GM12878 (cell line): ENCODE data around the gene PLEKHH1. TPM values are rescaled to one million over a fixed set of nuclear protein-coding genes. Genes with fewer than 3 reads are reported as not detected.
A peak's percentile ranks its signal among the peaks of the same experiment; 100 is the strongest.

ENCODE experiments used
- ATAC-seq: fragments of 200-7000 bp; cut with Tn5 transposase; 3 replicates; pipeline ENCODE4 v1.9.1; 2020; ENCODE audit warnings: mild to moderate bottlenecking, moderate library complexity
- BruUV-seq: library from RNA; stranded (reverse); fragments of 400-500 nt; replicated peaks from 2 replicates; lab custom pipeline; 2021; lab: Mats Ljungman, UMichigan
- CTCF ChIA-PET: fragments of 300-600 bp; sonication (Branson Sonifier 250); formaldehyde crosslinking; extraction: SDS; loops from one replicate; lab custom pipeline; 2021; ENCODE audit warnings: inconsistent platforms; lab: Yijun Ruan, JAX
- POLR2A ChIA-PET: fragments of 350-600 bp; formaldehyde crosslinking; extraction: SDS; loops from one replicate; lab custom pipeline; 2021; ENCODE audit warnings: inconsistent platforms; lab: Charles Lee
- RAD21 ChIA-PET: fragments of 300-600 bp; sonication (Branson Sonifier 250); formaldehyde crosslinking; loops from one replicate; lab custom pipeline; 2023; ENCODE audit warnings: antibody characterized with exemption; ENCODE audit not compliant: unreplicated experiment; lab: Charles Lee
- SMC1A ChIA-PET: fragments of 300-600 bp; sonication (Branson Sonifier 250); formaldehyde crosslinking; loops from one replicate; lab custom pipeline; 2023; ENCODE audit not compliant: unreplicated experiment, uncharacterized antibody; lab: Charles Lee
- DNase-seq: peaks from one replicate; pipeline ENCODE4 v3.0.0-alpha.2; 2011; ENCODE audit warnings: low read depth, low spot score
- FAIRE-seq: peaks from 3 replicates; lab custom pipeline; 2011; peaks lifted over from hg19 to GRCh38; lab: Jason Lieb, UNC
- H2AFZ ChIP-seq: 2 replicates; pipeline ENCODE4 v1.6.0; 2011; ENCODE audit warnings: low read depth, low read length, control low read depth; ENCODE audit not compliant: control insufficient read depth
- H3K27ac ChIP-seq: 2 replicates; pipeline ENCODE4 v1.5.1; 2011; ENCODE audit warnings: control low read depth; ENCODE audit not compliant: control insufficient read depth, insufficient read depth
- H3K27me3 ChIP-seq, 2 experiments: replicated peaks in 1 of 2; 2 replicates each; pipeline versions ENCODE4 v1.6.0 to v1.6.1; 2011; ENCODE audit warnings: low read length in 1 of 2; ENCODE audit not compliant: control insufficient read depth in 2 of 2, insufficient read depth in 2 of 2
- H3K36me3 ChIP-seq, 2 experiments: 2 replicates each; pipeline ENCODE4 v1.5.1; 2011; ENCODE audit warnings: low read length in 1 of 2; ENCODE audit not compliant: control insufficient read depth in 2 of 2, insufficient read depth in 2 of 2
- H3K4me1 ChIP-seq: 2 replicates; pipeline ENCODE4 v1.6.1; 2011; ENCODE audit warnings: mild to moderate bottlenecking, low read length, moderate library complexity, mixed read lengths; ENCODE audit not compliant: control insufficient read depth, insufficient read depth
- H3K4me2 ChIP-seq: 2 replicates; pipeline ENCODE4 v1.6.0; 2011; ENCODE audit warnings: control low read depth; ENCODE audit not compliant: control insufficient read depth, insufficient read depth
- H3K4me3 ChIP-seq: fragments of 200-600 bp; sonication (generic); 2 replicates; pipeline ENCODE4 v1.5.1; 2016
- H3K79me2 ChIP-seq: 2 replicates; pipeline ENCODE4 v1.6.0; 2011; ENCODE audit warnings: low read length; ENCODE audit not compliant: control insufficient read depth, insufficient read depth
- H3K9ac ChIP-seq: 2 replicates; pipeline ENCODE4 v1.8.0; 2011; ENCODE audit warnings: low read length, control low read depth, mixed read lengths; ENCODE audit not compliant: control insufficient read depth, insufficient read depth
- H3K9me3 ChIP-seq: replicated peaks from 3 replicates; pipeline ENCODE4 v1.5.1; 2011; ENCODE audit warnings: mild to moderate bottlenecking, low read length; ENCODE audit not compliant: control insufficient read depth, insufficient read depth
- H4K20me1 ChIP-seq: 2 replicates; pipeline ENCODE4 v1.6.0; 2011; ENCODE audit not compliant: control insufficient read depth, insufficient read depth
- BCL3 ChIP-seq: IDR thresholded peaks from 2 replicates; pipeline ENCODE4 v1.6.1; 2011; ENCODE audit warnings: borderline replicate concordance, low read depth, mild to moderate bottlenecking, moderate library complexity, low read length; ENCODE audit not compliant: insufficient read depth, poor library complexity, severe bottlenecking
- CHD2 ChIP-seq: IDR thresholded peaks from 2 replicates; pipeline ENCODE4 v1.6.1; 2011; ENCODE audit warnings: low read depth, low read length, improper control_type of control experiment, borderline replicate concordance
- DPF2 ChIP-seq: fragments of 450-650 bp; IDR thresholded peaks from 2 replicates; pipeline ENCODE4 v1.6.1; 2017; ENCODE audit warnings: mild to moderate bottlenecking
- EP300 ChIP-seq, 2 experiments: fragments of 150-350 bp in 1 of 2; IDR thresholded peaks; 2 replicates each; pipeline ENCODE4 v1.6.1; 2011 to 2012; ENCODE audit warnings: low read depth in 2 of 2, low read length in 2 of 2, borderline replicate concordance in 1 of 2, improper control_type of control experiment in 1 of 2, inconsistent platforms in 1 of 2; ENCODE audit not compliant: control insufficient read depth in 1 of 2
- ETV6 ChIP-seq, 2 experiments: fragments of 450-650 bp in 1 of 2; IDR thresholded peaks in 1 of 2; conservative IDR thresholded peaks in 1 of 2; 2 replicates each; pipeline ENCODE4 v1.6.1; 2014; ENCODE audit warnings: antibody characterized with exemption in 1 of 2, borderline replicate concordance in 1 of 2, low read depth in 1 of 2, mild to moderate bottlenecking in 1 of 2, moderate library complexity in 1 of 2
- FOXK2 ChIP-seq: fragments of 450-650 bp; IDR thresholded peaks from 2 replicates; pipeline ENCODE4 v1.6.1; 2017; ENCODE audit warnings: mild to moderate bottlenecking, moderate library complexity
- JUND ChIP-seq: IDR thresholded peaks from 2 replicates; pipeline ENCODE4 v1.6.1; 2012; ENCODE audit warnings: low read depth, mild to moderate bottlenecking, low read length, improper control_type of control experiment, moderate library complexity
- MEF2B ChIP-seq: fragments of 450-650 bp; IDR thresholded peaks from 2 replicates; pipeline ENCODE4 v1.6.1; 2018; ENCODE audit warnings: mild to moderate bottlenecking, moderate library complexity; ENCODE audit not compliant: partially characterized antibody, poor library complexity, severe bottlenecking
- MTA2 ChIP-seq: fragments of 450-650 bp; IDR thresholded peaks from 2 replicates; pipeline ENCODE4 v1.6.1; 2016; ENCODE audit warnings: low read depth, mild to moderate bottlenecking, moderate library complexity
- MYC ChIP-seq: IDR thresholded peaks from 2 replicates; pipeline ENCODE4 v1.6.1; 2011; ENCODE audit warnings: mild to moderate bottlenecking, low read length, moderate library complexity, inconsistent platforms; ENCODE audit not compliant: insufficient read depth, insufficient replicate concordance, insufficient read length, severe bottlenecking
- NBN ChIP-seq: fragments of 450-650 bp; IDR thresholded peaks from 2 replicates; pipeline ENCODE4 v1.6.1; 2016
- NFIC ChIP-seq: IDR thresholded peaks from 2 replicates; pipeline ENCODE4 v1.6.1; 2012; ENCODE audit warnings: low read depth, mild to moderate bottlenecking, inconsistent platforms, low read length, moderate library complexity
- NR2C1 ChIP-seq: fragments of 450-650 bp; IDR thresholded peaks from 2 replicates; pipeline ENCODE4 v1.6.1; 2017; ENCODE audit warnings: antibody characterized with exemption, mild to moderate bottlenecking, moderate library complexity
- PKNOX1 ChIP-seq: fragments of 450-650 bp; IDR thresholded peaks from 2 replicates; pipeline ENCODE4 v1.6.1; 2016; ENCODE audit warnings: mild to moderate bottlenecking
- RELA ChIP-seq: fragments of 450-650 bp; IDR thresholded peaks from 2 replicates; pipeline ENCODE4 v1.8.0; 2014; ENCODE audit warnings: borderline replicate concordance; ENCODE audit not compliant: partially characterized antibody
- SIN3A ChIP-seq: IDR thresholded peaks from 2 replicates; pipeline ENCODE4 v1.6.1; 2012; ENCODE audit warnings: low read depth, low read length, improper control_type of control experiment
- SRF ChIP-seq, 2 experiments: IDR thresholded peaks; 2 replicates each; pipeline ENCODE4 v1.6.1; 2011; ENCODE audit warnings: low read depth in 2 of 2, low read length in 2 of 2, mild to moderate bottlenecking in 1 of 2, moderate library complexity in 1 of 2
- SUZ12 ChIP-seq: fragments of 200-600 bp; sonication (generic); IDR thresholded peaks from one replicate; pipeline ENCODE4 v1.6.1; 2018; ENCODE audit warnings: antibody characterized with exemption, mild to moderate bottlenecking; ENCODE audit not compliant: unreplicated experiment
- TARDBP ChIP-seq: IDR thresholded peaks from 2 replicates; pipeline ENCODE4 v1.6.1; 2016; ENCODE audit warnings: borderline replicate concordance
- WGBS: methylation state at CpG from one replicate; pipeline ENCODE4 v1.1.6; 2016; ENCODE audit warnings: low lambda C conversion rate; ENCODE audit not compliant: insufficient replicate concordance, insufficient coverage; ENCODE audit errors: missing lambda C conversion rate; 5-methylcytosine and 5-hydroxymethylcytosine counted together
- in situ Hi-C: fragments of 300-500 bp; cut with MboI; formaldehyde crosslinking; loops from 9 replicates; pipeline ENCODE4 v1.14.3; 2018; ENCODE audit warnings: mixed read lengths
- intact Hi-C: fragments of 100-400 bp; cut with micrococcal nuclease; formaldehyde crosslinking; loops from one replicate; pipeline ENCODE4 v1.14.2; 2022; ENCODE audit not compliant: unreplicated experiment
- polyA plus RNA-seq, 11 experiments: library from polyadenylated mRNA; depleted of rRNA in 4 of 11; unstranded in 6 of 11; stranded (reverse) in 5 of 11; fragments of >200 nt; fragmentation: Nextera tagmentation in 4 of 11; fragmentation: Illumina TruSeq in 1 of 11; extraction: Ambion mirVana in 4 of 11; extraction: Trizol in 1 of 11; gene quantifications; 1 replicate in 1 of 11; 2 replicates in 10 of 11; pipeline versions ENCODE4 v1.2.1 to v1.2.3, GENCODE V29; 2011 to 2016; ENCODE audit warnings: inconsistent platforms in 2 of 11, missing spikeins in 2 of 11, low read depth in 1 of 11
- total RNA-seq, 4 experiments: library from RNA; depleted of rRNA in 3 of 4; stranded (reverse); fragments of >200 nt in 3 of 4; fragmentation: Illumina TruSeq in 1 of 4; extraction: Trizol in 1 of 4; gene quantifications; 2 replicates each; pipeline versions ENCODE4 v1.2.1 to v1.2.3, GENCODE V29; 2013 to 2021
- TF ChIP-seq, protein P1 (sequence below): IDR thresholded peaks from 2 replicates; pipeline ENCODE4 v1.6.1; 2011; ENCODE audit warnings: borderline replicate concordance, low read depth, mild to moderate bottlenecking, moderate library complexity, mixed read lengths, low read length; ENCODE audit not compliant: insufficient read depth; ENCODE audit errors: extremely low read length

PLEKHH1 gene
- total and polyA plus RNA-seq, 10 of the 15 experiments (the other 5 are each of a cell fraction or from before 2014, with no cell fraction given): 0.11 to 0.95 (median 0.41) TPM

DNA sequence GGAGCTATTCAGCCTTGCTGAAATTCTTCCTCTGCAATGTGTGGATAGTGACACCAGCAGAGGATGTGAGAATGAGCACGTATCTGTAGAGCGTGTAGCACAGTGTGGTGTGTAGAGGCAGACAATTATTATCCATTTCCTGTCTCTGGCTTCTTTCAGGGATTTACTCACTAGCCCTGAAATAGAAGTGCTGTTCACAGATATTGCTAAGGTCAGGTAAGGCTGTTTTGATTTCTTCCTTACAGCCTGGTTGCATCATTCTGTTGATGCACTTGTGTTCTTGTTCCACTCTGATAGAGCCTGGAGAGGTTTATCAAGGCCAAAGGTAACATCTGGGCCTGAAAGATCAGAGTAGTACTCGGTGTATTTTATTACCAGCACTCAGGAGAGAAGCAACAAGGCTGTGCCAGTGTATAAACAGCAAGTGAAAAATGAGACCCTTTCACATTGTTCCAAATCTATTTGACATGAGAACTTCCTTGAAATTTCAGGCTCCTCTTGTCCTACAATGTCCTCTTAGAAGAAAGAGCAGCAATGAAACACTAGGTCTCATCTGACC, 103.3 kb downstream of the PLEKHH1 start:
- H2AFZ ChIP-seq: no peak overlapping the region; the same call in 1 of the 2 replicates
- peak; percentile 39 for DNase-seq
- TF ChIP-seq SUZ12: no peak
- no peak for TF ChIP-seq TARDBP
- TF ChIP-seq PKNOX1: no peak
- TF ChIP-seq FOXK2: no peak
- TF ChIP-seq NFIC: no peak
- TF ChIP-seq RELA: no peak
- peak; percentile 46 for TF ChIP-seq MEF2B
- peak; percentile 8; the same call in 1 of the 2 replicates for TF ChIP-seq NR2C1
- no peak for TF ChIP-seq ETV6 (conservative IDR thresholded peaks at IDR 0.05 in 1 of 2, IDR thresholded peaks at IDR 0.05 in 1 of 2; ENCODE audit: borderline replicate concordance in 1 of 2, low read depth in 1 of 2)
- no peak for TF ChIP-seq SRF (IDR thresholded peaks at IDR 0.05; ENCODE audit: low read depth in 2 of 2, low read length in 2 of 2)
- no peak for TF ChIP-seq BCL3
- TF ChIP-seq SIN3A: no peak
- TF ChIP-seq JUND: no peak
- peak; percentile 43; the same call in 1 of the 2 replicates for TF ChIP-seq NBN
- no peak for TF ChIP-seq CHD2
- TF ChIP-seq EP300 (IDR thresholded peaks at IDR 0.05; ENCODE audit: borderline replicate concordance in 1 of 2, control insufficient read depth in 1 of 2, low read depth in 2 of 2, low read length in 2 of 2): no peak
- TF ChIP-seq, protein P1, sequence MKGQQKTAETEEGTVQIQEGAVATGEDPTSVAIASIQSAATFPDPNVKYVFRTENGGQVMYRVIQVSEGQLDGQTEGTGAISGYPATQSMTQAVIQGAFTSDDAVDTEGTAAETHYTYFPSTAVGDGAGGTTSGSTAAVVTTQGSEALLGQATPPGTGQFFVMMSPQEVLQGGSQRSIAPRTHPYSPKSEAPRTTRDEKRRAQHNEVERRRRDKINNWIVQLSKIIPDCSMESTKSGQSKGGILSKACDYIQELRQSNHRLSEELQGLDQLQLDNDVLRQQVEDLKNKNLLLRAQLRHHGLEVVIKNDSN: no peak
- TF ChIP-seq DPF2: no peak
- TF ChIP-seq MTA2: 0 out of 2 replicates have a peak, but pooled peaks have one; percentile 15
- no peak for TF ChIP-seq MYC

More for the DNA sequence above, 103.3 kb downstream of the PLEKHH1 start:
- in situ Hi-C loops (no loop called here), intact Hi-C loops (no loop called here)
- no peak overlapping the region for H3K27ac ChIP-seq
- WGBS: 33% methylated on average over 3 of the region's 3 CpGs
- POLR2A ChIA-PET: interaction anchor here (0.5 to 1.1 kb wide), 4 partner anchors 12 to 91 kb away, joined by 3 to 10 read pairs (median 5); no protein-coding TSS in a partner anchor
- H3K4me3 ChIP-seq: no peak overlapping the region
- ATAC-seq: peak; percentile 59
- CTCF ChIA-PET: interaction anchor here (0.7 to 3.0 kb wide), 5 partner anchors 16 to 68 kb away, joined by 3 to 13 read pairs (median 3); no protein-coding TSS in a partner anchor
- RAD21 ChIA-PET: interaction anchor here (0.9 to 3.0 kb wide), 5 partner anchors 16 to 68 kb away, joined by 3 to 17 read pairs (median 4); no protein-coding TSS in a partner anchor
- no peaks in the 10 kb centered on the region for H3K9me3 ChIP-seq
- H4K20me1 ChIP-seq: no peaks in the 10 kb centered on the region
- BruUV-seq: no TSS peak
- SMC1A ChIA-PET: interaction anchor here (0.6 to 1.4 kb wide), 3 partner anchors 8 to 170 kb away, joined by 3 to 4 read pairs (median 3); no protein-coding TSS in a partner anchor
- no peak overlapping the region for H3K9ac ChIP-seq
- H3K4me2 ChIP-seq: 0 out of 2 replicates have a peak overlapping the region, but pooled peaks have one; percentile 1
- no peaks in the 10 kb centered on the region for H3K79me2 ChIP-seq
- no peaks in the 10 kb centered on the region for H3K36me3 ChIP-seq
- no peaks in the 10 kb centered on the region for H3K4me1 ChIP-seq
- no peak for FAIRE-seq
- H3K27me3 ChIP-seq: no peaks in the 10 kb centered on the region
